GM21529 (cell line): ENCODE measurements around the gene RNF144B.
A peak's percentile ranks its signal among the peaks of the same experiment; 100 is the strongest.
"Not testable (repeated sequence)": the region's sequence is repeated elsewhere in the genome, so short reads cannot be mapped to it uniquely, and the experiment has no call there.

Experiments used
- ATAC-seq: cut with Tn5 transposase; IDR thresholded peaks from one replicate; pipeline ENCODE4 v1.9.1; 2021; ENCODE audit not compliant: unreplicated experiment

Gene RNF144B

DNA sequence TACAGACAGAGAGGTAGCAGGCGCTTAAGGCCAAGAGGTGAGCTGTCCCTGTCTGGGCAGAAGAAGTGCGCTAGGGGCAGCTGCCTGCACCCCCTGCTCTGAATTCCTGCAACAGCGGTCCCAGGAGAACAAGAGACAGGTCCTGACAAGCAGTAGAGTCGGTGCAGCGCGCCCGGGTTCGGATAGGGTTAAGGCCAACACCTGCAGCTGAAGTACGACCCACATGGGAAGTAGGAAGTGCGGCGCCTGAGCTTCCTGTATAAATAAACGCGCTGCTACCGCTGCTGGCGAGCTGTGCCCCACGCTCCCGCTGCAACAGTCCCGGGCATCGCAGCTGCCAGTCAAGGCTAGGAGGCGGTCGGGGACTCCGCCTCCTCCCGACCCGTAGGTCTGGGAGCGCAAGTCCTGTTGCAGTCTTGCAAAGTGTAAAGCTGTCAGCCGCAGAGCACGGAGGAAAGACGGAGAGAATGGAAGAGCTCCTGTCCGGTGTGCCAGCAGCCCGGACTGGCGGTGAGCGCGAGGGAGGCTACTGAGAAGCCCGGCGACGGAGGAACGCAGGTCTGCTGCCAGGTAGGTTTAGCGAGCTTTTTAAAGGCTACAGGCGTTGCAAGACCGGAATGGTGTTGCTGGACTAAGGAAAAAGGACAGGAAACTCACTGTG lies at the start of gene RNF144B:
RNF144B (plus strand) TSS at position 290 of the 661 bp plus-strand sequence. CDS start 12,185 bp downstream, outside the sequence.
- peak; percentile 82 for ATAC-seq

DNA sequence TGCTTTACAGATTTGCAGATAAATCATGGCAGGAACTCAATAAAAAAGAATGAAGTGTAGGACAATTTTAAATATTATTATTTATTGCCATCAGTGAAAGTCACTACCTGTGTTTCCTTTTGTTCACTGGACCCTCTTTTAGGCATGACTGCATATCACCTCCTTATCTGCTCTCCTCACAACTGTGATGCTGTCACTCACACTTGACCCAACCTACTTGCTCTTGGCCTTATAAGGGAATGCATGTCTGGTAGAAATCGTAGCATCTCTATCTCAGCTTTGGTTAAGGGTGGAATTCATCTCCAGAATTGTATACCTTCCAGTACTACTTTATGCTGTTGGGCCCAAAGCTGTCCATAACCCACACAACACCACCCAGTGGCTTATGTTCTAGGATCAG lies 47.6 kb upstream of the RNF144B start:
- no peak for ATAC-seq

- no peak for ATAC-seq
These were observed 46.2 kb upstream of the RNF144B start for GRCh38 chr6:18340781-18341551.

DNA sequence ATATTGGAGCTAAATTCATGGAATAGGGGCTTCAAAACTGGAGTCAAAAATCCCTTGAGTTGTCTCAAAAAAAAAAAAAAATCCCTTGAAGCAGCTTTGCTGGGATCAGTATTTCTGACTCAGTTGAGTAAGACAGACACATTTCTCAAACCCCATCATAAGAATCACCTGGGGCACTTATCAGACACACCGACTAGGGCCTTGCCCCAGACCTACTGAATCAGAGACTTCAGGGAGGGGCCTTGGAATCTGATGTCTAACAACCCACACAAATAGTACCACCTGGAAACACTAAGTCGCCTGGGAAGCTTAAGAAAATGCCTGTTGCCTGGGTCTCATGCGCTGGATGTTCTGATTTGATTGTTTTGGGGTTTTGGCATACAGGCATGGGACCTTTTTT lies 44.9 kb upstream of the RNF144B start:
- ATAC-seq, result no peak

- ATAC-seq, result no peak
These were observed 43.4 kb upstream of the RNF144B start for GRCh38 chr6:18343741-18344140.

DNA sequence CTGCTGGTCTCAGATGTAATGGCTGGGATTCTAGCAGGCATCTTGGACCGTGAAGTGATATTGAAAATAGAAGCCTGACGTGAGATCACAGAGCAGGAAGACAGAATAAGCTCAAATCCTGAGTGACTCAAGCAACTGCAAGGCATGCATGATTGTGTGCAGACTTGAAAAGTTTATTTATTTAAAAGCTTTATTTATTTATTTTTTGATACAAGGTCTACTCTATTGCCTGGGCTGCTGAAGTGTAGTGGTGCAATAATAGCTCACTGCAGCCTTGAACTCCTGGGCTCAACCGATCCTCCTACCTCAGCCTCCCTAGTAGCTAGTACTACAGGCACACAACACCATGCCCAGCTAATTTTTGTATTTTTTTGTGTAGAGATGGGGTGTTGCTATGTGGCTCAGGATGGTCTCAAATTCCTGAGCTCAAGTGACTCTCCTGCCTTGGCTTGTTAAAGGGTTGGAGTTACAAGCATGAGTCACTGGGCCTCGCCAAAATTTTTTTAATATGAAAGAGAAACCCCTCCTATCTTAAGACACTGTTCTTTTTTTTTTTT lies 40.1 kb upstream of the RNF144B start:
- no peak for ATAC-seq

GRCh38 chr6:18347866-18348265 lies 39.3 kb upstream of the RNF144B start:
- no peak for ATAC-seq

GRCh38 chr6:18349386-18349785 lies 37.8 kb upstream of the RNF144B start:
- no peak for ATAC-seq

GRCh38 chr6:18350271-18350670 lies 36.9 kb upstream of the RNF144B start:
- ATAC-seq, result no peak

- no peak for ATAC-seq
These were observed 36.4 kb upstream of the RNF144B start for GRCh38 chr6:18350712-18351111.

- ATAC-seq, result no peak
These were observed 35.1 kb upstream of the RNF144B start for GRCh38 chr6:18352001-18352400.

- ATAC-seq, result no peak
These were observed 34.3 kb upstream of the RNF144B start for GRCh38 chr6:18352842-18353241.

- no peak for ATAC-seq
These were observed 33.9 kb upstream of the RNF144B start for GRCh38 chr6:18353251-18353650.

DNA sequence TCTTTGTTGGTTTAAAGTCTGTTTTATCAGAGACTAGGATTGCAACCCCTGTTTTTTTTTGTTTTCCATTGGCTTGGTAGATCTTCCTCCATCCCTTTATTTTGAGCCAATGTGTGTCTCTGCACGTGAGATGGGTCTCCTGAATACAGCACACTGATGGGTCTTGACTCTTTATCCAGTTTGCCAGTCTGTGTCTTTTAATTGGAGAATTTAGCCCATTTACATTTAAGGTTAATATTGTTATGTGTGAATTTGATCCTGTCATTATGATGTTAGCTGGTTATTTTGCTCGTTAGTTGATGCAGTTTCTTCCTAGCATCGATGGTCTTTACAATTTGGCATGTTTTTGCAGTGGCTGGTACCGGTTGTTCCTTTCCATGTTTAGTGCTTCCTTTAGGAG lies 29.6 kb upstream of the RNF144B start:
- not testable (repeated sequence) for ATAC-seq

- peak; percentile 97 for ATAC-seq
These were observed 27.8 kb upstream of the RNF144B start for GRCh38 chr6:18359237-18359885.

DNA sequence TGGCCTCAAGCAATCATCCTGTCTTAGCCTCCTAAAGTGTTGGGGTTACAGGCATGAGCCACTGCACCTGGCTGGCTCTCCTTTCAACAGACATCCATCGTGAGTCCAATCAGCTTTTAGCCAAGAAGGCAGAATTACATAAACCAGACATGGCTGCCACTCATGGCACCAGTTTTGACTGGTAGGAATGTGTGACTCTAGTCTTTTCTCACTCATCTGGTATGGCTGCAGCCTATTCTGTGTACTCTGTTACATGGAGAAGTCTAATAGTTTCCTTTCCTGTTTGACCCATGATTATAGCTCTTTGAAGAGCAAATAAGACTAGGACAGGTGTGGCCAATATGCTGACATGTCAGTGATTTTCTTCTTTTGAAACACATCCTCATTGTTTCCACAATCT lies 27.0 kb upstream of the RNF144B start:
- ATAC-seq, result peak; percentile 55

DNA sequence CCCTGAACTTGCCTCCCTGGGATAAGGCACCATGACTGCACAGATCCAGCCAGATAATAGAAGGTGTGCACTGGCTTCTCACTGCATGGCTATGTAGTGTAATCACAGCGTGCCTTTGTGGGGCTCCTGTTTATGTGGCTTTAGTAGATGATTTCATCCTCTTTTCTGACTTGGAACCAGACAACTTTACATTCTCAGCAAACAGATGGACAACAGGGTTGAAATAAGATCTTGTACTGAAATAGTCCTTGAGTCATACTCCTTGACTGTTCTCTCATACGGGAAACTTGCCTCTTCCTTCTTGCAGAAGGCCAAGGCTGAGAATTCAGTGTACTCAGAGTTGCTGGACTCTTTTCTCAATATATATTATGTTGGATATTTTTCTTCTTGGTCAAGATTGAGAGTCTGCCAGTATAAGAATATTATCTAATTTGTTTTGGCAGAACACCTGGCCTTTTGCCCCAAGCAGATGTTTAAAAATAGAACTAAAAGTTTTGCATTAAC lies 25.0 kb upstream of the RNF144B start:
- ATAC-seq, result no peak

DNA sequence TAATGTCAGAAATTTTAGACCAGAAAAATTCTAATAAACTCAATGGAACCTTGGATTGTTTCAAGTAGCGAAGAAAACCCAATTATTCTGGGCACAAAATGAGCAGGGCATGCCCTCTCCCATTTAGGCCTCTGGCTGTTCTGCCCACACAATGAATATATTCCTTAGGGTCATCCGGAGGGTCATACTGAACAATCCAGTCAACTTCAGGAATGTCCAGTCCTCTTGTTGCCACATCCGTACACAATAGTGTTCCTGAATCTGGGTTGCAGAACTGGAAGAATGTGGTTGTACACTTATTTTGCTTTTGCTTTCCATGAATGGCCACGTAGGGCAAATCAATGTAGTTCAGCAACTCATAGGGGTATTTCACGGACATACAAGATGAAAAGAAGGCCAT lies 23.4 kb upstream of the RNF144B start:
- ATAC-seq, result no peak

DNA sequence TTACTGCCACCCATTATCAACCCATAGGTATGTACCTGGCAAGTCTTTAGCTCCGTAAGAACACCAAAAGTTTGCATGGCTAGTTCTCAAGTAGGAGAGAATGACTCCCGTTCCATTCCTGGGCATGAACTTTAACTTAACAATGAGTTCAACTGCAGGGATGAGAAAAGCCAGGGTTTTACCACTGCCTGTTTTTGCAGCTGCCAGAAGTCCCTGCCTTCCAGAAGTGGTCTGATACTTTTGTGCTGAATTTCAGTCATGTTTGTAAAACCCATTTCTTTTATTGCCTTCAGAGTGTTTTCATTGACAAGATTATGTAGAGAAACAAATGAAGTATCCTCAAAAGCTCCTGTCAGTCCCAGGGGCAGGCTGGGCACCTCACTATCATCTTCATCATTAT lies 22.6 kb upstream of the RNF144B start:
- ATAC-seq, result not testable (repeated sequence)

DNA sequence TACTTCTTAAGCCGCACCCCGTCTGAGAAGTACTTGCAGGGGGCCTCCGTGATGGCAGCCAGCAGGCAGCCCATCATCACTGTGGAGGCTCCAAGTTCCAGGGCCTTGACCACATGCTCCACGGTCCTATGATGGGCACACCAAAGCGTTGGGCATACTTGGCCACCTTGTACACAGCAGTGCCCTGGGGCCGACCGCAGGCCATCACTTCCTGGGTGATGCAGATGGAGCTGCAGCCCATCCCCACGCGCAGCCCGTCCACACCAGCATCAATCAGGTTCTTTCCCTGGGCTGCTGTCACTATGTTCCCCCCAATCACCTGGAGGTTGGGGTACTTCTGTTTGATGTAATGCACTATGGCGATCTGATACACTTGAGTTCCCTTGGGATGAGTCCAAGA lies 19.8 kb upstream of the RNF144B start:
- ATAC-seq, result no peak

DNA sequence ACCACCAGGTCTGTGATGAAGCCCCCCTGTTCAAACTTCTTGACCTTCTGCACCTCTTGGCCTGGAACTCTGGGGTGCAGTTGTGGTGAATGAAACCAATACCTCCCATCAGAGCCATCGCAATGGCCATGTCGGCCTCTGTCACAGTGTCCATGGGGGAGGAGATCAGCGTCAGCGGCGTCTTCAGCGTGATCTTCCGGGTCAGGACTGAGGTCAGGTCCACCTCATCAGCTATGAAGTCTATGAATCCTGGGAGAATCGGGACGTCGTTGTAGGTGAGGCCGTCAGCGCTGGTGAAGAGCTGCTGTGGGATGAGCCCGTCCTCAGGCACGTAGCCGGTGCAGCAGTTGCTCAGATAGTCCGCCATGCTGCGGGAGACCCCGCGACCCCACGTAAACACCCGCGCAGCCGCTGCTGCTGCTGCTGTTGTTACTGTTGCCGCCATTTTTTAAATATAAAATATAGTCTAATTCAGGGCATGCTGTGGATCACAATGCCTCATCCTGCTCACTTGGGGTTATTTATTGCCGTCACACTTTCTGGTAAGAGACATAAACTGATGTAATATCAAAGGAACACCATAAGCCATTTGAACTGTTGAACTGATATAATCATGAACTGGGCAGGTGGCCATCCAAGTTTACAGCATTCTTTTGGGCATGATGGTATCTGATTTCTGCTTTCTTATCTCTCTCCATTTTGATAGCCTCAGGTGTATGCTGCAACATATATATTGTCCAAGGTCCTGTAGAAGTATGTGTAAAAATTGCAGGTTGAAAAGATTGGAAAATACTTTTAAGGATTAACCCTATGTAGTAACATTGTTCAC lies 18.7 kb upstream of the RNF144B start:
- no peak for ATAC-seq
